VCaP (cell line): ENCODE results near the gene ITPR2.

Experiments used
- H3K27ac ChIP-seq: fragments of 450-650 bp; 2 replicates; pipeline ENCODE4 v1.5.1; 2017
- CTCF ChIP-seq: fragments of 450-650 bp; conservative IDR thresholded peaks from 2 replicates; pipeline ENCODE4 v1.5.1; 2017; ENCODE audit warnings: mild to moderate bottlenecking, moderate library complexity

Gene ITPR2

GRCh38 chr12:26659930-26660329 is 173.1 kb downstream of the ITPR2 start:
- no peak for TF ChIP-seq CTCF
- no peak overlapping the region for H3K27ac ChIP-seq

GRCh38 chr12:26658991-26659390 is 174.0 kb downstream of the ITPR2 start:
- no peak overlapping the region for H3K27ac ChIP-seq

GRCh38 chr12:26654623-26655022 is 178.4 kb downstream of the ITPR2 start:
- H3K27ac ChIP-seq: no peak overlapping the region
- no peak for TF ChIP-seq CTCF

More at GRCh38 chr12:26658991-26659390, 174.0 kb downstream of the ITPR2 start:
- TF ChIP-seq CTCF: no peak

GRCh38 chr12:26651566-26652188 is 181.3 kb downstream of the ITPR2 start:
- TF ChIP-seq CTCF: peak; percentile 86
- H3K27ac ChIP-seq: no peak overlapping the region

- H3K27ac ChIP-seq: no peak overlapping the region
- TF ChIP-seq CTCF: no peak
These were observed 182.0 kb downstream of the ITPR2 start for GRCh38 chr12:26651036-26651435.

- H3K27ac ChIP-seq: no peak overlapping the region
- no peak for TF ChIP-seq CTCF
These were observed 184.0 kb downstream of the ITPR2 start for GRCh38 chr12:26648999-26649398.

- TF ChIP-seq CTCF: no peak
- H3K27ac ChIP-seq: no peak overlapping the region
These were observed 184.4 kb downstream of the ITPR2 start for GRCh38 chr12:26648584-26648983.
